ENCODE measurements around the gene MBL2.
A peak's percentile ranks its signal among the peaks of the same experiment; 100 is the strongest.

- TF ChIP-seq CTCF (IDR thresholded peaks at IDR 0.05) (peak in 5 of 7 experiments; percentile 80 to 90 (median 84)), EP300 (IDR thresholded peaks at IDR 0.05) (no peak), POLR2A (IDR thresholded peaks at IDR 0.05) (no peak), POLR2AphosphoS5 (IDR thresholded peaks at IDR 0.05) (no peak)
These were observed 7.2 kb upstream of the MBL2 start for GRCh38 chr10:52779541-52780390.
